Adrenal gland (tissue), 12 donors: Measurements from ENCODE around the gene WIPF3. TPM values are rescaled to one million over a fixed set of nuclear protein-coding genes. Genes with fewer than 3 reads are reported as not detected.
A peak's percentile ranks its signal among the peaks of the same experiment; 100 is the strongest.

Experiments
- DNase-seq, 7 donors: peaks; one replicate each; pipeline ENCODE4 v3.0.0-alpha.2; 2019 to 2020
- H3K27ac ChIP-seq, 5 donors: fragments of 200-600 bp; sonication (generic) in 4 of 5; 1 replicate in 3 of 5; 2 replicates in 2 of 5; pipeline versions ENCODE4 v1.5.1 to v1.8.0; 2016 to 2020; ENCODE audit warnings: mild to moderate bottlenecking in 1 of 5
- H3K27me3 ChIP-seq: fragments of 200-600 bp; 2 replicates; pipeline ENCODE4 v1.8.0; 2021
- H3K36me3 ChIP-seq, 2 donors: fragments of 200-600 bp; replicated peaks in 1 of 2; 1 replicate in 1 of 2; 2 replicates in 1 of 2; pipeline versions ENCODE4 v1.5.1 to v1.8.0; 2018 to 2022
- H3K4me1 ChIP-seq, 2 donors: fragments of 200-600 bp; replicated peaks in 1 of 2; 1 replicate in 1 of 2; 2 replicates in 1 of 2; pipeline versions ENCODE4 v1.5.1 to v1.8.0; 2018 to 2021
- H3K4me3 ChIP-seq, 4 donors: fragments of 200-600 bp; sonication (generic) in 3 of 4; one replicate each; pipeline ENCODE4 v1.5.1; 2016 to 2018
- H3K9me3 ChIP-seq, 3 donors: fragments of 200-600 bp; sonication (generic) in 1 of 3; replicated peaks in 1 of 3; 1 replicate in 2 of 3; 2 replicates in 1 of 3; pipeline versions ENCODE4 v1.5.1 to v1.8.0; 2016 to 2021
- CTCF ChIP-seq, 6 experiments: fragments of 450-650 bp in 4 of 6; fragments of 200-600 bp in 2 of 6; sonication (generic) in 1 of 6; IDR thresholded peaks; 1 replicate in 5 of 6; 2 replicates in 1 of 6; pipeline versions ENCODE4 v1.5.1 to v1.8.0; 2016 to 2021; ENCODE audit warnings: antibody characterized with exemption in 6 of 6, mild to moderate bottlenecking in 2 of 6, moderate library complexity in 1 of 6
- POLR2A ChIP-seq, 2 donors: fragments of 450-650 bp; IDR thresholded peaks; one replicate each; pipeline ENCODE4 v1.6.1; 2017; ENCODE audit warnings: antibody characterized with exemption in 2 of 2, mild to moderate bottlenecking in 2 of 2, moderate library complexity in 1 of 2
- WGBS, 4 donors: extraction: QIAGEN DNeasy Blood & Tissue Kit in 2 of 4; methylation state at CpG; one replicate each; pipeline versions ENCODE4 v1.1.5 to v1.1.7; 2013 to 2017; 5-methylcytosine and 5-hydroxymethylcytosine counted together
- intact Hi-C, 2 donors: fragments of 100-400 bp; cut with DNase I; formaldehyde crosslinking; loops; one replicate each; pipeline versions ENCODE4 v1.14.1 to v1.15.0; 2022 to 2023
- polyA plus RNA-seq, 3 donors: library from polyadenylated mRNA; stranded (reverse); fragments of 200-250 nt in 2 of 3; fragments of 350-450 nt in 1 of 3; fragmentation: Illumina TruSeq in 1 of 3; extraction: RNeasy Lipid Tissue Mini Kit (QIAGEN cat#74804) in 1 of 3; gene quantifications; one replicate each; pipeline ENCODE4 v1.2.3, GENCODE V29; 2013 to 2014
- total RNA-seq, 9 donors: library from RNA; depleted of rRNA in 4 of 9; stranded (reverse); fragments of >200 nt in 4 of 9; fragments of 120-200 nt in 1 of 9; fragmentation: NEBNext Ultra II Directional in 1 of 9; extraction: Animal tissue kit (Norgen Biotek cat#: 25700) in 1 of 9; gene quantifications; one replicate each; pipeline versions ENCODE4 v1.1.0 to v1.2.4, GENCODE V29; 2013 to 2023
- donor health status: healthy with polysubstance abuse.
- donor health status: Bipolar disorder and iron deficiency.
- donor health status: DM: yes; HTN: yes; CAD: no.
- donor health status: DM: no; HTN: no; CAD: no.
- donor health status: DM: no; HTN: no; CAD: no.
- donor health status: DM: yes; HTN: yes; CAD: no.

WIPF3 gene
- total and polyA plus RNA-seq, 12 donors, result 0.50 to 16.0 (median 5.2) TPM

GRCh38 chr7:29882481-29882880 is 76.2 kb downstream of the WIPF3 start:
- no peak for DNase-seq
- Histone ChIP-seq H3K4me1 (no peaks in the 10 kb centered on the region), H3K27ac (no peak overlapping the region), H3K27me3 (no peaks in the 10 kb centered on the region), H3K36me3 (no peaks in the 10 kb centered on the region), H3K4me3 (no peak overlapping the region), H3K9me3 (no peaks in the 10 kb centered on the region)
- 63 to 100% (median 96%) methylated on average over 1 of the region's 1 CpG for WGBS, 4 donors
- intact Hi-C loops, result no loop called here
- TF ChIP-seq CTCF (IDR thresholded peaks at IDR 0.05) (no peak), POLR2A (IDR thresholded peaks at IDR 0.05) (no peak)

- DNase-seq, result peak in 1 of 7 donors; percentile 49
- intact Hi-C loops, result no loop called here
- Histone ChIP-seq H3K4me3 (no peak overlapping the region), H3K4me1 (no peaks in the 10 kb centered on the region), H3K9me3 (no peaks in the 10 kb centered on the region), H3K36me3 (no peaks in the 10 kb centered on the region), H3K27me3 (no peaks in the 10 kb centered on the region), H3K27ac (no peak overlapping the region)
- WGBS, 4 donors, result 45 to 65% (median 49%) methylated on average over 23 to 46 of the region's 46 CpGs
- TF ChIP-seq POLR2A (IDR thresholded peaks at IDR 0.05) (no peak), CTCF (IDR thresholded peaks at IDR 0.05) (no peak)
Observed at GRCh38 chr7:29883462-29884398, 77.4 kb downstream of the WIPF3 start.

GRCh38 chr7:29884399-29885272 is 78.3 kb downstream of the WIPF3 start:
- H3K4me3 ChIP-seq, result no peak overlapping the region
- intact Hi-C loops, result no loop called here
- DNase-seq, result peak in 1 of 7 donors; percentile 51

More at GRCh38 chr7:29884399-29885272, 78.3 kb downstream of the WIPF3 start:
- no peak for TF ChIP-seq CTCF (IDR thresholded peaks at IDR 0.05)
- TF ChIP-seq POLR2A (IDR thresholded peaks at IDR 0.05), result no peak
- no peaks in the 10 kb centered on the region for H3K9me3 ChIP-seq
- no peak overlapping the region for H3K27ac ChIP-seq
- 66 to 74% (median 69%) methylated on average over 14 to 28 of the region's 28 CpGs for WGBS, 4 donors
- no peaks in the 10 kb centered on the region for H3K36me3 ChIP-seq
- no peaks in the 10 kb centered on the region for H3K27me3 ChIP-seq
- no peaks in the 10 kb centered on the region for H3K4me1 ChIP-seq
